Calu3 (cell line): ENCODE data around the gene SMURF1. TPM values are rescaled to one million over a fixed set of nuclear protein-coding genes. Genes with fewer than 3 reads are reported as not detected.

Experiments used
- BruUV-seq: library from RNA; stranded (reverse); fragments of 400-500 nt; replicated peaks from 2 replicates; lab custom pipeline; 2021; lab: Mats Ljungman, UMichigan
- CTCF ChIA-PET: fragments of 300-600 bp; sonication (Branson Sonifier 250); formaldehyde crosslinking; loops from one replicate; lab custom pipeline; 2022; ENCODE audit warnings: antibody characterized with exemption; lab: Charles Lee
- DNase-seq: peaks from one replicate; pipeline ENCODE4 v3.0.0; 2022
- H3K27ac Mint-ChIP-seq: one replicate; pipeline ENCODE4 v1.8.0; 2022; ENCODE audit warnings: mixed read lengths; ENCODE audit not compliant: unreplicated experiment
- H3K27me3 Mint-ChIP-seq: one replicate; pipeline ENCODE4 v1.8.0; 2022; ENCODE audit warnings: mixed read lengths; ENCODE audit not compliant: unreplicated experiment
- H3K36me3 Mint-ChIP-seq: one replicate; pipeline ENCODE4 v1.8.0; 2022; ENCODE audit warnings: mild to moderate bottlenecking, moderate library complexity, mixed read lengths; ENCODE audit not compliant: insufficient read depth, unreplicated experiment
- H3K4me1 Mint-ChIP-seq: one replicate; pipeline ENCODE4 v1.8.0; 2022; ENCODE audit warnings: mild to moderate bottlenecking, low read depth, mixed read lengths; ENCODE audit not compliant: unreplicated experiment
- H3K4me3 Mint-ChIP-seq: one replicate; pipeline ENCODE4 v1.8.0; 2022; ENCODE audit warnings: mild to moderate bottlenecking, low read depth, moderate library complexity, mixed read lengths; ENCODE audit not compliant: unreplicated experiment
- H3K9me3 Mint-ChIP-seq: one replicate; pipeline ENCODE4 v1.8.0; 2022; ENCODE audit warnings: low read depth, mixed read lengths; ENCODE audit not compliant: unreplicated experiment
- CTCF ChIP-seq: fragments of 200-600 bp; IDR thresholded peaks from one replicate; pipeline ENCODE4 v1.8.0; 2022; ENCODE audit warnings: antibody characterized with exemption; ENCODE audit not compliant: unreplicated experiment
- intact Hi-C: fragments of 100-400 bp; cut with micrococcal nuclease; formaldehyde crosslinking; loops from one replicate; pipeline ENCODE4 v1.10.0; 2022; ENCODE audit not compliant: unreplicated experiment
- total RNA-seq: library from RNA; stranded (reverse); gene quantifications from 2 replicates; pipeline ENCODE4 v1.2.3, GENCODE V29; 2022

The SMURF1 gene
- total RNA-seq, 1 experiment from 2014 or later = 29.7 TPM

DNA sequence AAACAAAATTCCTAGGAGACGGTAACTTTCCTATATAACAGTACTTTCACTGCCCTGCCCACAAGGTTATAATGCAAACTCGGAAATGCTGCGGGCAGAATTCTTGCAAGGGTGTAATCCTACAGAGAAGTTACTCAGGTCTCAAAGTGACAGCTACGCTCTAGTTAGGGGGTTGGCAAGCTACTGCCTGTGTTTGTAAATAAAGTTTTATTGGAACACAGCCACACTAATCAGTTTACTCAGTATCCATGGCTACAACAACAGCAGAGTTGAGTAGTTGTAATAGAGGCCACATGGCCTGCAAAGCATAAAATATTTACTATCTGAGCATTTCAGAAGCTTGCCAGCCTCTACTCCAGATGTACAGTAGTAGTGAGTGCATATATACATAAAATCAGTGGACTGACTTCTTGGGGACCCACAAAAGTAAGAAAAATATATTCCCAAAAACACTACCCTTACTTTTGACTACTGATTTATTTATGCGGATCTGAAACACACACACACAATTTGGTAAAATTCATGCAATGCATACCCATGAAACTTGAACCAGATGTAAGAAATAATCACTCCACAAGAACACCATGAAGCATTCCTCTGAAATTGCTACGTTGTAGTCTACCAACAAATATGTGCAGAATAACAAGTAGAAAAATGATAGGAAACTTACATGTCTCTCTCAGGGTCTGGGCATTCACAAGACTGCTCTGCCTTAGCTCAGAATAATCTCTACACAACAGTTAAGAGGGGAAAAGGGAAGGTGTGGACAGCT lies 53.0 kb downstream of the SMURF1 start:
- no TSS peak for BruUV-seq
- peak overlapping the region; percentile 61 for H3K27ac Mint-ChIP-seq
- peaks cover 29% of the 10 kb centered on the region for H3K4me1 Mint-ChIP-seq
- no peak for DNase-seq
- intact Hi-C loops = no loop called here
- H3K36me3 Mint-ChIP-seq = peaks cover 13% of the 10 kb centered on the region
- no peaks in the 10 kb centered on the region for H3K27me3 Mint-ChIP-seq
- no peak overlapping the region for H3K4me3 Mint-ChIP-seq
- TF ChIP-seq CTCF = no peak
- CTCF ChIA-PET = no interaction called here
- no peaks in the 10 kb centered on the region for H3K9me3 Mint-ChIP-seq

GRCh38 chr7:99089914-99090629 lies 53.8 kb downstream of the SMURF1 start:
- intact Hi-C loops = no loop called here
- H3K27me3 Mint-ChIP-seq = no peaks in the 10 kb centered on the region
- no peak for TF ChIP-seq CTCF
- no peak overlapping the region for H3K27ac Mint-ChIP-seq
- no peaks in the 10 kb centered on the region for H3K9me3 Mint-ChIP-seq
- no peak for DNase-seq
- H3K4me3 Mint-ChIP-seq = no peak overlapping the region
- CTCF ChIA-PET = no interaction called here
- peaks cover 13% of the 10 kb centered on the region for H3K36me3 Mint-ChIP-seq
- BruUV-seq = no TSS peak
- H3K4me1 Mint-ChIP-seq = peaks cover 29% of the 10 kb centered on the region

GRCh38 chr7:99086944-99087343 lies 57.0 kb downstream of the SMURF1 start:
- BruUV-seq = no TSS peak
- intact Hi-C loops = no loop called here
- no peak for TF ChIP-seq CTCF
- Mint-ChIP-seq H3K36me3 (peaks cover 8% of the 10 kb centered on the region), H3K27me3 (no peaks in the 10 kb centered on the region), H3K9me3 (no peaks in the 10 kb centered on the region), H3K27ac (no peak overlapping the region), H3K4me3 (no peak overlapping the region), H3K4me1 (peaks cover 27% of the 10 kb centered on the region)
- no peak for DNase-seq
- CTCF ChIA-PET = interaction anchor here (0.6 kb wide), 1 partner anchor 301 kb away, joined by 3 read pairs; no protein-coding TSS in a partner anchor

DNA sequence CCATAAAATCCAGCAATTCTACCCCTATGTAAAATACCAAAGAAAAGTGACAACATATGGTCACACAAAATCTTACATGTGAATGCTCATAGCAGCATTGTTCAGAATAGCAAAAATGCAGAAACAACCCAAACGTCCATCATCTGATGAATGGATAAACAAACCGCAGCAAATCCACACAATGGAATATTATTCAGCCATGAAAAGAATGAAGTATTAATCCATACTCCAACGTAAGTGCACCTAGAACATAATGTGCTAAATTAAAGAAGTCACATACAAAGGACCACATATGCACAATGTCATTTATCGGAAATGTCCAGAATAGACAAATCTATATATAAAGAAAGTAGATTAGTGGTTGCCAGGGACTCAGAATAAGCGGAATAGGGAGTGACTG lies 57.4 kb downstream of the SMURF1 start:
- Mint-ChIP-seq H3K27me3 (no peaks in the 10 kb centered on the region), H3K36me3 (peaks cover 8% of the 10 kb centered on the region), H3K4me3 (no peak overlapping the region), H3K27ac (no peak overlapping the region), H3K4me1 (peaks cover 23% of the 10 kb centered on the region), H3K9me3 (no peaks in the 10 kb centered on the region)
- DNase-seq = no peak
- CTCF ChIA-PET = interaction anchor here (0.6 kb wide), 1 partner anchor 300 kb away, joined by 3 read pairs; no protein-coding TSS in a partner anchor
- intact Hi-C loops = no loop called here
- BruUV-seq = no TSS peak
- TF ChIP-seq CTCF = no peak
